SHP77 treated with DMSO at 0.1 percent for 48 hours (cell line): ENCODE data around the gene NCEH1.
A peak's percentile ranks its signal among the peaks of the same experiment; 100 is the strongest.
"Not testable (repeated sequence)": the region's sequence is repeated elsewhere in the genome, so short reads cannot be mapped to it uniquely, and the experiment has no call there.

Experiments used
- DNase-seq: peaks from one replicate; lab custom pipeline; 2025; lab: John Stamatoyannopoulos, UW

Gene NCEH1

GRCh38 chr3:172676196-172676922 is 34.5 kb downstream of the NCEH1 start:
- no peak for DNase-seq

DNA sequence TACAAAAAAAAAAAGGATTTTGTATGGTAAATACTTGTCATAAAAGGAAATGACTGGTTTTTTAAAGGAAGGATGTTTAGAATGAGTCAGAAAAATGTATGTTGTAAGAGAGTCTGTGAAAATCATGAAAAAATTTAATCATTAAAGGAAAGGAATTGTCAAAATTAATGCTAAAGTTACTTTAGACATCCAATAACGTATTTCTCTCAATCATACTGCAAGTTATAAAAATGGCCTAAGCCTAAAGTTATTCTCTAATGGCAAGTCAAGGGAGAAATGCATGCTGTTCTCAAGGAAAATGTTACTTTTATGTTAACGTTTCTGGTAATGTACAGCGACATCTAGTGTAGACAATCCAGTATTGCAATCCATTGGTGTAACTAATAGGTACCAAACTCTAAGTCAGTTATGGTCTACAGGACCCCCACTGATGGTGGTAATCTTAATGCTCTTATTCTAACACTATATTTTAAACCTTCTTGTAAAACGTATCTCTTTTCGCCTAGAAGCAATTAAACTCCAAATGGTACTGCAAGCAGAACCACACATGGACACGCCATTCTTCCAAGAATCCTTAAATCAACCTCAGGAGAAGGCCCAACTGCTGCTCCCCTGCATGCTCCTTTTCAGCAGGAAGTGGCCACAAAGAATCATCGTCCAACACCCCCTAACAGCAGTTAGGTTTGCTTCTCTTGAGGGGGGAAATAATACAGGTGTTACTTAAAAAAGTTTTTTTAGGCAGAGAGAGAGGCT is 35.2 kb downstream of the NCEH1 start:
- no peak for DNase-seq

DNA sequence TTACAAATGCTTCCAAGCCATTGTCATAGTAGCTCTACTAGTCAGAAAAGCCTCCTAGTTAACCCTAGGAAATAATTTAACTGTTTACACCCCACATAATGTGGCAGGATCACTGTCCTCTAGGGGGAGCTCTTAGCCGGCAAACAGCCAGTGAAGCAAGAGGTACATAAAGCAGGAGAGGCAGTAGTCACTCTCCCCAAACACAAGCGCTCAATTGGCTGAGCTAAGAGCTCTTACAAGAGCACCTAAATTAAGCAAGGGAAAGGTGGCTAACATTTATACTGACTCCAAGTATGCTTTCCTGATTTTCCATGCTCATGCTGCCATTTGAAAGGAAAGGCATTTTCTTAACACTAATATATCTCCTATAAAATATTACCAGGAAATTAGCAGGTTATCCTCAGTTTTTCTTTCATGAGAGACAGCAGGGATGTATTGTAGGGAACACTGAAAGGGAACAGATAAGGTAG is 37.6 kb downstream of the NCEH1 start:
- peak; percentile 58 for DNase-seq

DNA sequence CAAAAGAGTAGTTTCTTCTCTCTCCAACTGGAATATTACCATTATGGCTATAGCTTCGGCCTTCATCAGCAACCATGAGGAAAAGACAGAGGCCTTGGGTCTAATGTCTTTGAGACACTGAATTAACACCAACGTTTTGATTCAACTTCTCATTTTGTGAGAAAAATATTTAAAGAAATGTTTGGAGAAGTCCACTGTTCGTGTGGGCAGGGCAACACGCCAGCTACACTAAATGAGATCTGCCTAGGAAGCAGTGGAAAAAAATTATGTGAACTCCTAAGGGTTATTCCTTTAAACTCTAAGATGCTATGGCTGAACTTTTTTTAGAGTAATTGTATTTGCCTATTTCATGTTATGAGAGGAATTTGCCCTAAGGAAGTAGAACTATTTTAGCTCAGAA is 41.8 kb downstream of the NCEH1 start:
- no peak for DNase-seq

DNA sequence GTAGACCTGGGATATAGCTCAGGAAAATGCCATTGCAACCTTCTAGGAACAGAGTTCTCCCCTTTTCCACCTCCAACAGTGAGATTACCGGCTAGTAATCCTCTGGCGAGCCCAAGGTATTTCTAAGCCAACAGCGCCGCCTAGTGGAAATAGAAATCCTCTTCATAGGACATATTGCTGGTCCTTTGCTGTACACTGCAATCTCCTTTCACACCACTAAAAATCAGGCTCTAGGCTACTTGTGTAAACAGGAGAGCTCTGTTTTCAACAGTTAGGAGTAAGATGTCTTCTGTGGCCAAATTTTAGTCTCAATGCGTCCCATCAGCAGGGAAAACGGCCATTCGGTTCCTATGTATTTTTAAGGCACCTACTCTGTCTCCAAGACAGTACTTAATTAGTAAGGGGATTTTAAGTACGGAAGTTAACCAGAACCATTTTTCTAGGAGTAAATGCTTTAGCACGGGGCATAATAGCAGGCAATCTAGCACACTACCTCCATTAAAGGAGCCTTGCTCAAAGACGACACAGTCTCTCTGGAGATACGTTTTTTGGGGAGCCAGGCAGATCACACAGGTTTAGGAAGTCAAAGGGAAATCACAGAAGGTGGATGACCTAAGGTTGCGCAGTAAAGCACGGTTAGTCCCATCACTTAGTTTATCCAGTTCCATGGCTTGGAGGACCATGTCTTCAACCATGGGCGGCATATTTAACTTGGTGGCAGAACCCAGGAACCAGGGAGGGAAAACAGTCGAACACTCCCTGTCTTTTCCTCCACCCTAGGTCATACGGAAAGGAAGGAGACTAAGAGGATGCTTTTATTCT is 43.8 kb downstream of the NCEH1 start:
- peak; percentile 54 for DNase-seq

GRCh38 chr3:172666181-172666872 is 44.5 kb downstream of the NCEH1 start:
- no peak for DNase-seq

GRCh38 chr3:172665510-172665909 is 45.4 kb downstream of the NCEH1 start:
- not testable (repeated sequence) for DNase-seq

GRCh38 chr3:172660421-172660820 is 50.4 kb downstream of the NCEH1 start:
- not testable (repeated sequence) for DNase-seq

- DNase-seq: no peak
Observed at GRCh38 chr3:172659246-172660002, 51.4 kb downstream of the NCEH1 start.

GRCh38 chr3:172658344-172659245 is 52.3 kb downstream of the NCEH1 start:
- no peak for DNase-seq

GRCh38 chr3:172656602-172657001 is 54.3 kb downstream of the NCEH1 start:
- DNase-seq: no peak

- no peak for DNase-seq
Observed at GRCh38 chr3:172655388-172655787, 55.5 kb downstream of the NCEH1 start.

GRCh38 chr3:172654470-172654869 is 56.4 kb downstream of the NCEH1 start:
- DNase-seq: no peak

GRCh38 chr3:172653004-172653572 is 57.8 kb downstream of the NCEH1 start:
- DNase-seq: no peak

- no peak for DNase-seq
Observed at GRCh38 chr3:172651936-172652625, 58.8 kb downstream of the NCEH1 start.

DNA sequence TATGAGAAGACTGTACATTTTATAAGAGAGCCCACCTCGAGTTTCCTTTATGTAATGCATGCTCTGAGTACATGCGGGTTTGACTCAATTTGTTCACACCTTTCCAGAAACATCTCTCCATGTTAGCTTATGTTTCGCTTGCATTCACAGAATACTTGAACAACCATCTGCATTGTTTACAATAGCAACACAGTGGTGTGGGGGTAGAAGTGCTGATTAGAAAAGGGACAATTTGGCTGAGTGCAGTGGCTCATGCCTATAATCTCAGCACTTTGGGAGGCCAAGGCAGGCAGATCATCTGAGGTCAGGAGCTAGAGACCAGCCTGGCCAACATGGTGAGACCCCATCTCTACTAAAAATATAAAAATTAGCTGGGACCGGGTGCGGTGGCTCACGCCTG is 60.9 kb downstream of the NCEH1 start:
- DNase-seq: no peak

DNA sequence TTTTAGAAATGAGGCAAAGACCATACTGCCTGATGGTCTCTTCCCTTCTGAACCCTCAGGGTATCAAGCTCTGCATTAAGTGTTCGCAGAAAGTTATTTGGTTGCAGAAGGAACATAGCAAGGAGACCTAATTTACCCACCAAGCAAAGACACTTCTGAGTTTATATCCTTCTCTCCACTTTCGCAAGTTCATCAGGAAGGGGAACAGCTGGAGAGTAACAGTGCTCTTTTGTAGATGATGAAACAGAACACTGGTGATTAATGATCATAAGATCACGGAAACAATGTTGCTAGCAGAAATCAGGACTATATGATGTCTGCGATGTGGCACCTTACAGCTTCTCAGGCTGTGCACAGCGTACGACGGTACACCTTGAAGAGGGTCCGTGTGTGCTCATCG is 62.1 kb downstream of the NCEH1 start:
- no peak for DNase-seq

GRCh38 chr3:172647823-172648222 is 63.0 kb downstream of the NCEH1 start:
- peak; percentile 73 for DNase-seq

GRCh38 chr3:172647080-172647479 is 63.8 kb downstream of the NCEH1 start:
- no peak for DNase-seq
